Stimulated activated CD4-positive, alpha-beta T cell treated with anti-CD3 and anti-CD28 coated beads, Interleukin-2, amount 100 ng/mL, for 48 hours (primary cell): Measurements from ENCODE around the gene PAPPA.

Experiments used
- DNase-seq, 2 donors: peaks; one replicate each; pipeline ENCODE4 v3.0.0-alpha.2; 2020

Gene PAPPA

GRCh38 chr9:116153765-116154333 lies at the start of gene PAPPA:
Gene PAPPA, plus strand, starts transcription at chr9:116153791. Its CDS starts 382 bp downstream, at chr9:116154173.
- DNase-seq = no peak

- no peak for DNase-seq
Observed at GRCh38 chr9:116103976-116104820, 49.4 kb upstream of the PAPPA start.

- no peak for DNase-seq
Observed at GRCh38 chr9:116112236-116112635, 41.4 kb upstream of the PAPPA start.

GRCh38 chr9:116115761-116116353 lies 37.7 kb upstream of the PAPPA start:
- DNase-seq = no peak

- DNase-seq = no peak
Observed at GRCh38 chr9:116116393-116116792, 37.2 kb upstream of the PAPPA start.

- DNase-seq = no peak
Observed at GRCh38 chr9:116123171-116123570, 30.4 kb upstream of the PAPPA start.

- DNase-seq = no peak
Observed at GRCh38 chr9:116124472-116125040, 29.0 kb upstream of the PAPPA start.

GRCh38 chr9:116133163-116133562 lies 20.4 kb upstream of the PAPPA start:
- DNase-seq = no peak

GRCh38 chr9:116134975-116135374 lies 18.6 kb upstream of the PAPPA start:
- no peak for DNase-seq

GRCh38 chr9:116137010-116137409 lies 16.6 kb upstream of the PAPPA start:
- DNase-seq = no peak

- no peak for DNase-seq
Observed at GRCh38 chr9:116137581-116137980, 16.0 kb upstream of the PAPPA start.

- no peak for DNase-seq
Observed at GRCh38 chr9:116141864-116142561, 11.6 kb upstream of the PAPPA start.

- no peak for DNase-seq
Observed at GRCh38 chr9:116142706-116143492, 10.7 kb upstream of the PAPPA start.

- DNase-seq = no peak
Observed at GRCh38 chr9:116144038-116144437, 9.6 kb upstream of the PAPPA start.

- DNase-seq = no peak
Observed at GRCh38 chr9:116144555-116144954, 9.0 kb upstream of the PAPPA start.

GRCh38 chr9:116145036-116145435 lies 8.6 kb upstream of the PAPPA start:
- no peak for DNase-seq

GRCh38 chr9:116147821-116148220 lies 5.8 kb upstream of the PAPPA start:
- no peak for DNase-seq

GRCh38 chr9:116149844-116150243 lies 3.7 kb upstream of the PAPPA start:
- no peak for DNase-seq

GRCh38 chr9:116151199-116151598 lies 2.4 kb upstream of the PAPPA start:
- DNase-seq = no peak

GRCh38 chr9:116151966-116152381 lies 1.6 kb upstream of the PAPPA start:
- DNase-seq = no peak

GRCh38 chr9:116152390-116152789 lies 1.2 kb upstream of the PAPPA start:
- DNase-seq = no peak
